HepG2 (cell line): Measurements from ENCODE around the gene LAMB4. TPM values are rescaled to one million over a fixed set of nuclear protein-coding genes. Genes with fewer than 3 reads are reported as not detected.

Source experiments
- BCL6 ChIP-seq: IDR thresholded peaks from 2 replicates; pipeline ENCODE4 v1.6.1; 2016; ENCODE audit warnings: missing genetic modification reagents, missing compliant biosample characterization
- ETV5 ChIP-seq: IDR thresholded peaks from 2 replicates; pipeline ENCODE4 v1.6.1; 2018; ENCODE audit warnings: missing biosample characterization, missing genetic modification reagents, inconsistent platforms, borderline replicate concordance
- FOSL1 ChIP-seq: sonication (generic); formaldehyde crosslinking; IDR thresholded peaks from 2 replicates; pipeline ENCODE4 v1.9.0; 2021; ENCODE audit warnings: missing genetic modification reagents, borderline replicate concordance
- FUBP1 ChIP-seq: sonication (generic); formaldehyde crosslinking; IDR thresholded peaks from 2 replicates; pipeline ENCODE4 v1.5.1; 2020; ENCODE audit warnings: missing genetic modification reagents, mild to moderate bottlenecking, borderline replicate concordance
- HOXD1 ChIP-seq: sonication (generic); formaldehyde crosslinking; IDR thresholded peaks from 2 replicates; pipeline ENCODE4 v1.5.0; 2020; ENCODE audit warnings: missing genetic modification reagents
- KLF16 ChIP-seq, 2 experiments: sonication (generic) in 1 of 2; formaldehyde crosslinking in 1 of 2; IDR thresholded peaks; 2 replicates each; pipeline versions ENCODE4 v1.6.1 to v1.8.0; 2016 to 2023; ENCODE audit warnings: missing genetic modification reagents in 2 of 2, missing compliant biosample characterization in 1 of 2
- MAX ChIP-seq: IDR thresholded peaks from 2 replicates; pipeline ENCODE4 v1.6.1; 2012; ENCODE audit warnings: inconsistent platforms
- NFIB ChIP-seq: sonication (generic); formaldehyde crosslinking; IDR thresholded peaks from 2 replicates; pipeline ENCODE4 v1.9.0; 2021; ENCODE audit warnings: missing genetic modification reagents, mild to moderate bottlenecking, borderline replicate concordance
- RXRA ChIP-seq: sonication (generic); formaldehyde crosslinking; IDR thresholded peaks from 2 replicates; pipeline ENCODE4 v1.5.1; 2020; ENCODE audit warnings: missing genetic modification reagents
- SOX6 ChIP-seq, 2 experiments: fragments of 450-650 bp in 1 of 2; sonication (generic) in 1 of 2; formaldehyde crosslinking in 1 of 2; IDR thresholded peaks; 2 replicates each; pipeline versions ENCODE4 v1.4.0 to v1.6.1; 2017 to 2020; ENCODE audit warnings: antibody characterized with exemption in 1 of 2, mild to moderate bottlenecking in 1 of 2, missing genetic modification reagents in 1 of 2
- SUZ12 ChIP-seq: fragments of 150-350 bp; IDR thresholded peaks from 2 replicates; pipeline ENCODE4 v1.6.1; 2014; ENCODE audit warnings: low read depth, low read length
- WIZ ChIP-seq: sonication (generic); formaldehyde crosslinking; IDR thresholded peaks from 2 replicates; pipeline ENCODE4 v1.5.1; 2020; ENCODE audit warnings: mild to moderate bottlenecking, missing genetic modification reagents
- ZNF225 ChIP-seq: sonication (generic); formaldehyde crosslinking; IDR thresholded peaks from 2 replicates; pipeline ENCODE4 v1.4.0; 2020; ENCODE audit warnings: mild to moderate bottlenecking, missing genetic modification reagents
- ZNF503 ChIP-seq: sonication (generic); formaldehyde crosslinking; IDR thresholded peaks from 2 replicates; pipeline ENCODE4 v1.4.0; 2020; ENCODE audit warnings: missing genetic modification reagents
- polyA plus RNA-seq, 8 experiments: library from polyadenylated mRNA; depleted of rRNA in 3 of 8; stranded (reverse) in 7 of 8; unstranded in 1 of 8; fragments of >200 nt; fragmentation: Illumina TruSeq in 4 of 8; extraction: Trizol in 4 of 8; gene quantifications; 2 replicates each; pipeline versions ENCODE4 v1.2.1 to v1.2.3, GENCODE V29; 2011 to 2016; ENCODE audit warnings: low read depth in 4 of 8, missing spikeins in 1 of 8, mixed read lengths in 1 of 8; ENCODE audit not compliant: insufficient read depth in 1 of 8
- total RNA-seq, 5 experiments: library from RNA; depleted of rRNA; stranded (reverse); fragments of >200 nt; fragmentation: Illumina TruSeq; extraction: Trizol; gene quantifications; 2 replicates each; pipeline ENCODE4 v1.2.3, GENCODE V29; 2016; ENCODE audit warnings: low read depth in 1 of 5
- TF ChIP-seq, protein P1 (sequence below): sonication (generic); formaldehyde crosslinking; IDR thresholded peaks from 2 replicates; pipeline ENCODE4 v1.4.0; 2020; ENCODE audit warnings: missing genetic modification reagents
- TF ChIP-seq, protein P2 (sequence below): sonication (generic); formaldehyde crosslinking; IDR thresholded peaks from 2 replicates; pipeline ENCODE4 v1.4.0; 2020; ENCODE audit warnings: missing genetic modification reagents; ENCODE audit errors: not compliant biosample characterization
- TF ChIP-seq, protein P3 (sequence below): sonication (generic); formaldehyde crosslinking; IDR thresholded peaks from 2 replicates; pipeline ENCODE4 v1.5.0; 2020; ENCODE audit warnings: mild to moderate bottlenecking, missing genetic modification reagents, moderate library complexity

The LAMB4 gene
- total and polyA plus RNA-seq, 2 of the 13 experiments (the other 11 are each of a cell fraction or from before 2014, with no cell fraction given): 0.05 TPM; not detected in 1

DNA sequence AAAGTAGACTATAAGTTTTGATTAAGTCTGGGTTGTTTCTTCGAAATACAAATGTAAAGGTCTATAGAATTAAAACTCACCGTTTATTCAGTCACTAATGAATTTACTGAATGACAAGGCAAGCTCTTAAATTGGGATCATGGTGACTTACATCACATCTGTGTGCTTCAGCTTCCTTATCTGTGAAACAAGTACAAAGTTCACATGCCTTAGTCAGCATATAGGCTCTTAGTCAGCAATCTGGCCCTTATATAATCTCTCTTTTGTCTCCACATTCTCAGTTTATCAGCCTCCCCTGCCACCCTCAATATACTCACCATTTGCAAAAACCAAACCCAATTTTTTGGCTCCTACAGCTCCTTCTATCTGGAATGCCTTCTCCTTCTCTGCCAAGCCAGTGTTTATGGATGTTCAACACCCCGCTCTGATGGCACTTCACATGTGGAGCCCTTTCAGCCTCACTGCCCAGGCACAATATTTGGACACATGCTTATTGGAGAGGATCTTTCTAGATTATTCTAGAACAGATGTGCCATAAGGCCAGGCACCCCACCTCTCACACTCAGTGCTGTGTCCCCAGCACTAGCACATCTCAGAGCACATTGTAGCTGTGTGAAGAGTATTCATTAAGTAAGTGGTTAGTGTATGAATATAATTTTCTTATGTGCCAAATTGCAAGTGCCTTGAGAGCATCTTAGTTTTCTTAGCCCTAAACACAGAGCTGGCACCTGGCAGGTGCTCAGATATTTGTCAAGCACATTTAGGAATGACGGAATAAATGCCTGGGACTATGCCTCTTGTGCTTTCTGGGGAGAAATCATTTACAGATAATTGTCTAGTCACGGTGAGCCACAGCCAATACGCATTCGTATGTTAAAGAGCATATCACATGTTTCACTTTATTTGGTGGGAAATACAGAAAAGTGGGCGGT is 117.4 kb downstream of the LAMB4 start (continued):
- no peak for TF ChIP-seq FUBP1 (CRISPR knock-in tag)
- no peak for TF ChIP-seq SUZ12
- TF ChIP-seq, protein P1, sequence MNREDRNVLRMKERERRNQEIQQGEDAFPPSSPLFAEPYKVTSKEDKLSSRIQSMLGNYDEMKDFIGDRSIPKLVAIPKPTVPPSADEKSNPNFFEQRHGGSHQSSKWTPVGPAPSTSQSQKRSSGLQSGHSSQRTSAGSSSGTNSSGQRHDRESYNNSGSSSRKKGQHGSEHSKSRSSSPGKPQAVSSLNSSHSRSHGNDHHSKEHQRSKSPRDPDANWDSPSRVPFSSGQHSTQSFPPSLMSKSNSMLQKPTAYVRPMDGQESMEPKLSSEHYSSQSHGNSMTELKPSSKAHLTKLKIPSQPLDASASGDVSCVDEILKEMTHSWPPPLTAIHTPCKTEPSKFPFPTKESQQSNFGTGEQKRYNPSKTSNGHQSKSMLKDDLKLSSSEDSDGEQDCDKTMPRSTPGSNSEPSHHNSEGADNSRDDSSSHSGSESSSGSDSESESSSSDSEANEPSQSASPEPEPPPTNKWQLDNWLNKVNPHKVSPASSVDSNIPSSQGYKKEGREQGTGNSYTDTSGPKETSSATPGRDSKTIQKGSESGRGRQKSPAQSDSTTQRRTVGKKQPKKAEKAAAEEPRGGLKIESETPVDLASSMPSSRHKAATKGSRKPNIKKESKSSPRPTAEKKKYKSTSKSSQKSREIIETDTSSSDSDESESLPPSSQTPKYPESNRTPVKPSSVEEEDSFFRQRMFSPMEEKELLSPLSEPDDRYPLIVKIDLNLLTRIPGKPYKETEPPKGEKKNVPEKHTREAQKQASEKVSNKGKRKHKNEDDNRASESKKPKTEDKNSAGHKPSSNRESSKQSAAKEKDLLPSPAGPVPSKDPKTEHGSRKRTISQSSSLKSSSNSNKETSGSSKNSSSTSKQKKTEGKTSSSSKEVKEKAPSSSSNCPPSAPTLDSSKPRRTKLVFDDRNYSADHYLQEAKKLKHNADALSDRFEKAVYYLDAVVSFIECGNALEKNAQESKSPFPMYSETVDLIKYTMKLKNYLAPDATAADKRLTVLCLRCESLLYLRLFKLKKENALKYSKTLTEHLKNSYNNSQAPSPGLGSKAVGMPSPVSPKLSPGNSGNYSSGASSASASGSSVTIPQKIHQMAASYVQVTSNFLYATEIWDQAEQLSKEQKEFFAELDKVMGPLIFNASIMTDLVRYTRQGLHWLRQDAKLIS (CRISPR knock-in tag): no peak
- no peak for TF ChIP-seq ZNF225 (CRISPR knock-in tag)
- TF ChIP-seq, protein P2, sequence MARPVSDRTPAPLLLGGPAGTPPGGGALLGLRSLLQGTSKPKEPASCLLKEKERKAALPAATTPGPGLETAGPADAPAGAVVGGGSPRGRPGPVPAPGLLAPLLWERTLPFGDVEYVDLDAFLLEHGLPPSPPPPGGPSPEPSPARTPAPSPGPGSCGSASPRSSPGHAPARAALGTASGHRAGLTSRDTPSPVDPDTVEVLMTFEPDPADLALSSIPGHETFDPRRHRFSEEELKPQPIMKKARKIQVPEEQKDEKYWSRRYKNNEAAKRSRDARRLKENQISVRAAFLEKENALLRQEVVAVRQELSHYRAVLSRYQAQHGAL (CRISPR knock-in tag): no peak
- TF ChIP-seq HOXD1: no peak
- TF ChIP-seq BCL6: peak; percentile 93
- TF ChIP-seq SOX6 (IDR thresholded peaks at IDR 0.05): no peak
- peak; percentile 95 for TF ChIP-seq SOX6 (CRISPR knock-in tag; IDR thresholded peaks at IDR 0.05)
- TF ChIP-seq, protein P3, sequence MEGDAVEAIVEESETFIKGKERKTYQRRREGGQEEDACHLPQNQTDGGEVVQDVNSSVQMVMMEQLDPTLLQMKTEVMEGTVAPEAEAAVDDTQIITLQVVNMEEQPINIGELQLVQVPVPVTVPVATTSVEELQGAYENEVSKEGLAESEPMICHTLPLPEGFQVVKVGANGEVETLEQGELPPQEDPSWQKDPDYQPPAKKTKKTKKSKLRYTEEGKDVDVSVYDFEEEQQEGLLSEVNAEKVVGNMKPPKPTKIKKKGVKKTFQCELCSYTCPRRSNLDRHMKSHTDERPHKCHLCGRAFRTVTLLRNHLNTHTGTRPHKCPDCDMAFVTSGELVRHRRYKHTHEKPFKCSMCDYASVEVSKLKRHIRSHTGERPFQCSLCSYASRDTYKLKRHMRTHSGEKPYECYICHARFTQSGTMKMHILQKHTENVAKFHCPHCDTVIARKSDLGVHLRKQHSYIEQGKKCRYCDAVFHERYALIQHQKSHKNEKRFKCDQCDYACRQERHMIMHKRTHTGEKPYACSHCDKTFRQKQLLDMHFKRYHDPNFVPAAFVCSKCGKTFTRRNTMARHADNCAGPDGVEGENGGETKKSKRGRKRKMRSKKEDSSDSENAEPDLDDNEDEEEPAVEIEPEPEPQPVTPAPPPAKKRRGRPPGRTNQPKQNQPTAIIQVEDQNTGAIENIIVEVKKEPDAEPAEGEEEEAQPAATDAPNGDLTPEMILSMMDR (CRISPR knock-in tag): no peak
- peak; percentile 49; the same call in 1 of the 2 replicates for TF ChIP-seq ZNF503 (CRISPR knock-in tag)
- TF ChIP-seq MAX: peak; percentile 34; the same call in 1 of the 2 replicates
- no peak for TF ChIP-seq NFIB (CRISPR knock-in tag)
- TF ChIP-seq FOSL1 (CRISPR knock-in tag): no peak
- TF ChIP-seq ETV5 (CRISPR knock-in tag): no peak
- TF ChIP-seq WIZ: no peak
- no peak; a peak in 1 of 4 replicates for TF ChIP-seq KLF16 (CRISPR knock-in tag; IDR thresholded peaks at IDR 0.05)
- no peak; the same call in 1 of the 2 replicates for TF ChIP-seq RXRA (CRISPR knock-in tag)
